Mucosa of stomach (tissue), 1 donor: ENCODE measurements around the gene EVL.

ENCODE experiments used
- H3K27me3 ChIP-seq: one replicate; pipeline ENCODE4 v1.7.0; 2013; ENCODE audit warnings: mild to moderate bottlenecking, low read length; ENCODE audit not compliant: control insufficient read depth, insufficient read depth
- H3K36me3 ChIP-seq: one replicate; pipeline ENCODE4 v1.7.0; 2013; ENCODE audit warnings: low read length; ENCODE audit not compliant: control insufficient read depth, insufficient read depth
- H3K4me1 ChIP-seq: one replicate; pipeline ENCODE4 v1.7.0; 2013; ENCODE audit warnings: mild to moderate bottlenecking, low read length; ENCODE audit not compliant: control insufficient read depth, insufficient read depth
- H3K4me3 ChIP-seq: one replicate; pipeline ENCODE4 v1.7.0; 2013; ENCODE audit warnings: low read length
- H3K9ac ChIP-seq: one replicate; pipeline ENCODE4 v1.7.0; 2013; ENCODE audit warnings: mild to moderate bottlenecking, low read length, moderate library complexity
- H3K9me3 ChIP-seq: one replicate; pipeline ENCODE4 v1.7.0; 2013; ENCODE audit warnings: mild to moderate bottlenecking, low read length, moderate library complexity; ENCODE audit not compliant: control insufficient read depth
- donor health status: Pancreatic carcinoma.

Gene EVL

DNA sequence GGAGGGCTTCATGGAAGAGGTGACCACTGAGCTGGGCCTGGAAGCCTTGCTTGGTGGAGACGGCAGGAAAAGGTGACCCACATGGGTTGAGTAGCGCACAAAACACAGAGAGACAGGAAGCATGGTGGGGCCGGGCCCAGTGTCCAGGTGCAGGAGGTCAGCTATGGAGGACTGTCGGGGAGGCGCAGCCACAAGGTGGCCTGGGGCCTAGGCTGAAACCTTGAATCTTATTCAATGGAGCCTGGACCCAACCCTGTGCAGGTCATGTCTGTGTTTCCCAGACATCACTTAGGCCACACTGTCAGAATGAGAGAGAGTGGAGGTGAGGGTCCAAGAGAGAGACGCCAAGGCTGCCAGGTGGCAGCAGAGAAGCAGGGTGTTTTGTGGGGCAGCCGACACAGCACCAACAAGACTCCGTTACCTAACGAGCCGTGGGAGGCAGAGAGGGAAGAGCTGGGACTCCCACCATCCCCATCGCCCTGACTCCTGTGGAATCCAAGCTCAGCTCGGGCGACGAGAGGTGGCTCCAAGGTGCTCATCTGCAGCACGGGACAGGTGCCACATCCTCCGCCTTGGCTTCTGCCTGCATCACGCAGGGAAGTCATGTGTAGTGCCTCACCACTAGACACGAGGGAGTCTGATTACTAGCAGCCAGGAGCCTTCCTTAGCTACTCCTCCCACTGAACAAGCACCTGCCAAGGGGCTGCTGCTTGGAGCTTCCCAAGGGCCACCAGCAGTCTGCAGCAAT lies 55.5 kb downstream of the EVL start:
- H3K9ac ChIP-seq, result no peak overlapping the region

DNA sequence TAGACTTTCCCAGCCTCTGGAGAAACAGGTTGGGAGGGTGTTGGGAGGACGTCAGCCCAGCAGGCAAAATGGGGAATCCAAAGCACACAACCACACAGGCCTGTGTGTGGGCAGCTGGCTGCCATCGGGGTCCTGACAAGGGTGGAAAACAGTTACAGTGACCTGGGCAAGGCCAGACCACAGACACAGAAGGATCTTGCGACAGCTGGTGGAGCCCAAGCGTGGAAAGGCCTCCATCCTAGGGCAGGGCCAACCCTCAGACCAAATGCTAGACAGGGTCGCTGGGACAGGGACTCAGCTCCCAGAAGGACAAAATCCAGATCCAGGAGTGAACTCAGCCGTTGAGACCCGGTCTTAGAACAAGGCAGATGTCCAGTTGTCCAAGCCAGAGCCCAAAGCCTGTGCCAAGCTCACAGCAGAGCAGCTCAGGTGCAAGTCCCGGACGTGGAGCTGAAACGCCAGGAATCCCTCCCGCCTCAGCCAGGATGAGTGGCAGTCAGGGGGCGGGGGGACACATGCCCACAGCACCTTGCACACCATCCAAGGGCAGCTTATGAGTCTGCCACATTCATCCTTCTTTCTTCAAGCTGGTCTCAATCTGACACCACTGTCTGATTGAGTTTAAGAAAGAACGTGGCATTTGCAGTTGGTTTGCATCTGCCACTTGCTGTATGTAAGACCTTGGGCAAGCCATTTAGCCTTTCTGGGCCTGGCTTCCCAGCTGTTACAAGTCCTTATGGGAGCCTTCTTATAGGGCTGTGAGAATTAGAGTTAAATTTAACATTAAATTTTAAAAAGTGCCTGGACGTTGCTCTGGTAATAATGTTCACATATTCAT lies 56.6 kb downstream of the EVL start:
- Histone ChIP-seq H3K36me3 (no peaks in the 10 kb centered on the region), H3K4me3 (no peak overlapping the region), H3K27me3 (no peaks in the 10 kb centered on the region)

More for the DNA sequence above, 55.5 kb downstream of the EVL start:
- H3K27me3 ChIP-seq, result no peaks in the 10 kb centered on the region
- H3K9me3 ChIP-seq, result no peaks in the 10 kb centered on the region
- no peaks in the 10 kb centered on the region for H3K36me3 ChIP-seq
- H3K4me1 ChIP-seq, result no peaks in the 10 kb centered on the region
- H3K4me3 ChIP-seq, result no peak overlapping the region

DNA sequence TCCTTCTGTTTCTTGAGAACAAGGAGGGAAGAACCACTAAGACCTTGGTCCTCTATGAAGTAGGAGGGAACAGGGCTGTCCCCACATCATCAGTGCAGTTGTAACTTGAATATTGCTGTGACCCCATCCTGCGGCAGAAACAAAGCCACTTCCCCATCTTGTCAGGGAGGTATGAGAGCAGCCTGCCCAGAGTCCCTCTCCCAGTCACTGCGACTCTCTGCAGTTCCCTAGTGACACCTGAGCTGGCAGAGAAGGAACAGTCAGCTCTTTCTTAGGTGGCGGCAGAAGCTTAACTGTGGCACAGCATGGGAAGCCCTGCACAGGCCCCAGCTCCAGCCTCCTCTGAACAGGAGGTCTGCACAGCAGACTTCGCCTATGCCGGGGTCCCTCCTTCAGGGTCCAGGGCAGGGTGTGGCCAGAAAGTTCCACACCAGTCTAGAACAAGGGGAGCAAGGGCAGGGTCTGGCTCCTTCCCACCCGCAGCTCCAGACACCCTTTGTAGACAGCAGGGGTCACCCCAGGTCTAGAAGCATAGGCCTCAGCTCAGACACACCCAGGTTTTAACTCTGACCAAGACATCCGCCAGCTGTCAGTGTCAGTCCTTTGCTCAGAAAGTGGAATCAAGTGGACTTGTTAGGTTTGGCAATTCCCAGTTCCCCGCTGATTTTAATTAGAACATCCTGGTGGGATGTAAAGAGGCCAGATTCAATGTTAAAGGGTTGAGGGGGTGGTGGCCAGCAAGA lies 57.4 kb downstream of the EVL start:
- Histone ChIP-seq H3K27me3 (no peaks in the 10 kb centered on the region), H3K9ac (no peak overlapping the region), H3K4me3 (no peak overlapping the region), H3K36me3 (no peaks in the 10 kb centered on the region), H3K9me3 (no peaks in the 10 kb centered on the region), H3K4me1 (no peaks in the 10 kb centered on the region)

More for the DNA sequence above, 56.6 kb downstream of the EVL start:
- Histone ChIP-seq H3K4me1 (no peaks in the 10 kb centered on the region), H3K9ac (no peak overlapping the region), H3K9me3 (no peaks in the 10 kb centered on the region)

DNA sequence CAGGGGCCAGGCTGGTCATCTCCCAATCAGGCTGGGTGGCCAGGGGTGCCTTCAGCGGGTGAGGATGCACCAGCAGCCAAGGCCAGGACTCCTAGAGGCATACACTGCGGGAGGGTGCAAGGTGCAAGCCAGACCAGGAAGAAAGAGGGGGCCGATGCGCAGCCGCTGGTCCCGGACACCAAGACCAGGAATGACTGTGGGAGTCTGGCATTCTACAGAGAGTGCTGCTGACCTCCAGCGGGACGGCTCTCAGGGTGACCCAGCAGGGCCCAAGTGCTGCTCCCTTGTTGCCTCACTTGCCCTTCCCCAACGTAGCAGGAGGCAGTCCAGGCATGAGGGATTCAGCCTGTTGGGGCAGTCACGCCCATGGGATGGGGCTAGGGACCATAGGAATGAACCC lies 58.4 kb downstream of the EVL start:
- Histone ChIP-seq H3K36me3 (no peaks in the 10 kb centered on the region), H3K4me3 (no peak overlapping the region), H3K4me1 (no peaks in the 10 kb centered on the region), H3K27me3 (no peaks in the 10 kb centered on the region), H3K9ac (no peak overlapping the region), H3K9me3 (no peaks in the 10 kb centered on the region)

DNA sequence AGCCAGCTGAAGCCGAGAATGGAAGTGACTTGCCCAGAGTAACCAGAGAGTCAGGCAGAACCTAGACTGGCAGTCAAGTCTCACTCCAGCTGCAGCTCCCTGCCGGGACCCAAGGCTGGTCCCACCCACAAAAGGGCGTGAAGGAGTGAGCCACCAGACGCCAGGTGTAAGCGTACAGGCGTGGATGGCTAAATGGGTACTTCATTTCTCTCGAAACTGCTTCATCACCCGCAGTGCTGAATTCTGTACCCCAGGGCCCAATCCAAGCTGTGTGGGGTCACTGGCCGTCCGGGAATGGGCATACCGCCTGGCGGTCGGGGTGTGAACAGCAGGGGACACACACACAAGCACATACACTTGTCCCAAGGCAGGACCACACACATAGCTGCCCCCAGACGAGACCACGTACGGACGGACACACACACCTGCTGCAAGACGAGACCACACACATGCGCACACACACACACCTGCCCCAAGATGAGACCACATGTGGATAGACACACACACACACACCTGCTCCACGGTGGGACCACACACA lies 59.4 kb downstream of the EVL start:
- Histone ChIP-seq H3K4me3 (no peak overlapping the region), H3K9me3 (no peaks in the 10 kb centered on the region), H3K4me1 (no peaks in the 10 kb centered on the region), H3K36me3 (no peaks in the 10 kb centered on the region), H3K27me3 (no peaks in the 10 kb centered on the region), H3K9ac (no peak overlapping the region)

DNA sequence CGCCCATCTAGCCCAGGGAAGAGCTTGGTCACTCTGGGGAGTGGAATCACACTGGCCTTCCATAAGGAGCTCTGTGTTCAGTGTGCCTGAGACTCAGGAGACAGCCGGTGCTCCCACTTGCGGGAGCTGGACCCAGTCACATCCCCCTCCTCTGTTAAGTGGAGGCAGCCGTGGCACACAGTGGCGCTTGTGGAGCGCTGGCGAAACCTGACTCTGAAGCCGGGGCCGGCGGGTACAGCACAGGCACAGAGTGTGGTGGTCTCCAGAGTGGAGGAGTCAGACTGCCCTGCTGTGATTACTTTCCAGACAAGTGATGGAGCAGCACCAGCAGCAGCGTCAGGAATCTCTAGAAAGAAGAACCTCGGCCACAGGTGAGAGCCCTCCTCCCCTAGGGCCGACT lies 61.2 kb downstream of the EVL start:
- H3K4me1 ChIP-seq, result peaks cover 11% of the 10 kb centered on the region
- H3K27me3 ChIP-seq, result no peaks in the 10 kb centered on the region
- no peaks in the 10 kb centered on the region for H3K36me3 ChIP-seq
- H3K9ac ChIP-seq, result no peak overlapping the region
- no peak overlapping the region for H3K4me3 ChIP-seq
- H3K9me3 ChIP-seq, result no peaks in the 10 kb centered on the region

DNA sequence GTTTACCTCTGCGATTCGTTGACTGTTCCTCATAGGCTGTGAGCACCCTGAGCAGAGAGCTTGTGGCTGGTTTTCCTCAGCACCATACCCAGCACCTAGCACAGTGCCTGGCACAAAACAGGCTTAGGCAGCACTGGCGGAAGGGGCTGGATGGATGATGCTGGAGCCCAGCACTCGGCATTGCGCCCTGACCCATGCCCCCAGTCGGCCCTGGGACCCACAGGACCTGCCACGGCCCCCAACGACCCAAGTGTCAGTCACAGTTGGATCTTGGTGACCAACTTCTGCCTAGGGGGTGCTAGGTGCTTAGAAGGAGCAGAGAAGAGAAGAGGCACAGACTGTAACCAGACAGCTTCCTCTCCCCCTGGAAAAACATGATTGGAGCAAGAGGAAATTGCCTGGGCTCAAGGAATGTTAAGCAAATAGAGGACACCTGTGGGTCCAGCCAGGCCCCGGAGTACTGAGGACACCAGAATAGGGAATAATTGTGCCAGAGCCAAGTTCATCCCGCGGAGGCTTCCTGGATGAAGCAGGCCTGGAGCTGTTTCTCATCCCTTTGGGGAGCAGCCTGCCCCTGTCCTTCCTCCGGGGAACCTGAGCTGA lies 62.7 kb downstream of the EVL start:
- Histone ChIP-seq H3K4me3 (no peak overlapping the region), H3K9ac (no peak overlapping the region), H3K36me3 (no peaks in the 10 kb centered on the region), H3K4me1 (peaks cover 26% of the 10 kb centered on the region), H3K27me3 (no peaks in the 10 kb centered on the region), H3K9me3 (no peaks in the 10 kb centered on the region)

DNA sequence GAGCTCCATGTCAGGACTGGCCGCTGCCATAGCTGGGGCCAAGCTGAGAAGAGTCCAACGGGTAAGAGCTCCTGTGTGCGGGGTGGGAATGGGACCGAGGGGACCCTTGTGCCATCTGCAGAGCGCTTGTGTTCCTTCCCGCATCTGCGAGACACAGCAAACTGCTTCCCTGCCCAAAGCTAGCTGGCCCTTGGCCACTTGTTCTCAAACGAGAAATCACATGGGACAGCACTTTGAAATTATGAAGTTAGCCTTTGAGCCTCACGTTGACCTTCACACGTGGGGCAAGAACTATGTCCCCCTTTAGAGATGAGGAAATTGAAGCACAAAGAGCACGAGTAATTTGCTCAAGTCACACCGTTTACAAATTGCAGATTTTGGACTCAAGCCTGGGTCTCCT lies 63.5 kb downstream of the EVL start:
- H3K9ac ChIP-seq, result no peak overlapping the region
- no peaks in the 10 kb centered on the region for H3K27me3 ChIP-seq
- H3K36me3 ChIP-seq, result no peaks in the 10 kb centered on the region
- H3K9me3 ChIP-seq, result no peaks in the 10 kb centered on the region
- H3K4me3 ChIP-seq, result no peak overlapping the region
- peaks cover 26% of the 10 kb centered on the region for H3K4me1 ChIP-seq

DNA sequence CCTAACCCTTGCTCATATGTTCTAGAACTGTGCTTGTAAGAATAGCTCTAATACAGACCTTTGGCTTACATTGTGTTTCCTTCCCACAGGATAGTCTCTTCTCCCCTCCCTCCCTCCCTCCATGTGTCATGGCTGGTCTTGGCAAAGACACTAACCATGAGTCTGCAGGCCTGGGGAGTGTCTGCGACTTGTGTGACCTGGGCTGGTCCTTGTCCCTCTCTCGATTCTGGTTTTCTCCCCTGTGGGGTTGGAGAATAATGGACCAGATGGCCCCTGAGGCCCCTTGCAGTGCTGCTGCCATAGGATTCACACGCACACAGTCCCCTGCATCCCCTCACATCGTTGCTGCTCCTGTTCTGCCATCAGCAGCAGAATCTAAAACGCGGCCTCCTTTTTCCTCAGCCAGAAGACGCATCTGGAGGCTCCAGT lies 64.0 kb downstream of the EVL start:
- Histone ChIP-seq H3K4me3 (no peak overlapping the region), H3K9ac (no peak overlapping the region), H3K4me1 (peaks cover 29% of the 10 kb centered on the region), H3K9me3 (no peaks in the 10 kb centered on the region), H3K27me3 (no peaks in the 10 kb centered on the region), H3K36me3 (no peaks in the 10 kb centered on the region)

DNA sequence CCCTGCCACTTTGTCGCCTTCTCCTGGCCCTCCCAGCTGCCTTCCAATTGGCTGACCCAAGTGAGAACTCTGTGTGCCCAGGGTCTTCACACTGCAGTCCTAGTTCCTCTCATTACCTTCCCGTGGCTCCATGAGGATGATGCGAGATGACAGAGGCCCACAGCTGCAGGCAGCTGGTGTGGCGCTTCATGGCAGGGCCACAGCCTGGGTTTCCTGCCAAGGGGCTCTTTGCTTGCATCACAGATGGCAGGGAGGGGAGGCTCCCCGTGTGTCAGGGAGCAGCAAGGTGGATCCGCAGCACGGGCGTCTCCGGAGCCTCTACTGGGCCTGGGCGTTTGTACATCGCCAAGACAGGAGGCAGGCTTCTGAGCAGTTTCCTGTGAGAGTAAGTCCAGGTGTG lies 65.3 kb downstream of the EVL start:
- Histone ChIP-seq H3K4me1 (peaks cover 37% of the 10 kb centered on the region), H3K36me3 (no peaks in the 10 kb centered on the region), H3K9me3 (no peaks in the 10 kb centered on the region), H3K27me3 (no peaks in the 10 kb centered on the region), H3K9ac (peak overlapping the region; percentile 24), H3K4me3 (no peak overlapping the region)

DNA sequence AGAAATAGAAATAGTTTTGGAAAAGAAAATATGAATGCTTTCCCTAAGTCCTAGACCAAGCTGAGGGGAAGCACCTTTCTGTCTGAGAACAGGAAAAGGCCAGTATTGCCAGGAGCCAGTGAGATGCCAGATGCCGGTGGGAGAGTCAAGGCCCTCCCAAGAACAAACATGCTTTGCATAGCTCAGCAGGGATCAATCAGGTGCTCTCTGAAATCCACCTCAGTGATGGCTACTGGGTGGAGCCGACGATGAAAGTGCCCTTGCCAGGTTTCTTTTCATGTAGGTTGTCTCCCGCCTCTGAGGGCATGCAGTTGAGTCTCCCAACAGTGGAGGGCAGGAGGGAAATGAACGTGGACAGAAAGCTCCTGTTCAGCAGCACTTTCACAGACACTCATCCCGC lies 66.0 kb downstream of the EVL start:
- H3K36me3 ChIP-seq, result no peaks in the 10 kb centered on the region
- H3K4me3 ChIP-seq, result no peak overlapping the region
- H3K9ac ChIP-seq, result peak overlapping the region; percentile 7
- H3K9me3 ChIP-seq, result no peaks in the 10 kb centered on the region
- peaks cover 37% of the 10 kb centered on the region for H3K4me1 ChIP-seq
- H3K27me3 ChIP-seq, result no peaks in the 10 kb centered on the region
